HCT116 (cell line): ENCODE results near the gene PCDH9.

Experiments
- CEBPB ChIP-seq: IDR thresholded peaks from 2 replicates; pipeline ENCODE4 v1.6.1; 2012; ENCODE audit warnings: low read depth
- CTCF ChIP-seq, 3 experiments: fragments of 200-600 bp in 1 of 3; sonication (generic) in 1 of 3; IDR thresholded peaks in 2 of 3; conservative IDR thresholded peaks in 1 of 3; 2 replicates each; pipeline ENCODE4 v1.5.1; 2012 to 2017; ENCODE audit warnings: low read depth in 2 of 3, low read length in 2 of 3, antibody characterized with exemption in 1 of 3, borderline replicate concordance in 1 of 3, control low read depth in 1 of 3, mild to moderate bottlenecking in 1 of 3, mixed read lengths in 1 of 3, mixed run types in 1 of 3, moderate library complexity in 1 of 3; ENCODE audit not compliant: insufficient read depth in 1 of 3
- EGR1 ChIP-seq: IDR thresholded peaks from 2 replicates; pipeline ENCODE4 v1.6.1; 2012; ENCODE audit warnings: low read depth
- ELF1 ChIP-seq: IDR thresholded peaks from 2 replicates; pipeline ENCODE4 v1.6.1; 2012; ENCODE audit warnings: low read depth, borderline replicate concordance
- EZH2 ChIP-seq: fragments of 200-600 bp; sonication (generic); IDR thresholded peaks from 2 replicates; pipeline ENCODE4 v1.6.1; 2017; ENCODE audit warnings: antibody characterized with exemption, mixed run types
- EZH2phosphoT487 ChIP-seq: fragments of 200-600 bp; IDR thresholded peaks from 2 replicates; pipeline ENCODE4 v1.6.1; 2018; ENCODE audit warnings: antibody characterized with exemption, borderline replicate concordance
- POLR2A ChIP-seq: IDR thresholded peaks from 2 replicates; pipeline ENCODE4 v1.7.0; 2011; ENCODE audit warnings: borderline replicate concordance; ENCODE audit not compliant: insufficient read depth, insufficient read length; ENCODE audit errors: extremely low read depth
- POLR2AphosphoS5 ChIP-seq: IDR thresholded peaks from 2 replicates; pipeline ENCODE4 v1.6.1; 2011; ENCODE audit warnings: mild to moderate bottlenecking, low read depth, low read length, moderate library complexity
- RAD21 ChIP-seq: IDR thresholded peaks from 2 replicates; pipeline ENCODE4 v1.6.1; 2012; ENCODE audit warnings: low read depth, mild to moderate bottlenecking
- REST ChIP-seq: IDR thresholded peaks from 2 replicates; pipeline ENCODE4 v1.6.1; 2012; ENCODE audit warnings: low read depth
- YY1 ChIP-seq: IDR thresholded peaks from 2 replicates; pipeline ENCODE4 v1.6.1; 2011; ENCODE audit warnings: low read length, low read depth, moderate library complexity, mild to moderate bottlenecking; ENCODE audit not compliant: insufficient replicate concordance; ENCODE audit errors: extremely low read depth
- ZBTB33 ChIP-seq: IDR thresholded peaks from 2 replicates; pipeline ENCODE4 v1.6.1; 2011; ENCODE audit warnings: mild to moderate bottlenecking, low read length, moderate library complexity; ENCODE audit not compliant: insufficient replicate concordance; ENCODE audit errors: extremely low read depth
- ZFX ChIP-seq: fragments of 450-650 bp; IDR thresholded peaks from 2 replicates; pipeline ENCODE4 v1.6.1; 2017
- ZNF274 ChIP-seq: fragments of 200-500 bp; sonication (Bioruptor generic); IDR thresholded peaks from 2 replicates; pipeline ENCODE4 v1.6.1; 2014; ENCODE audit warnings: mild to moderate bottlenecking, low read depth, low read length, inconsistent platforms

- TF ChIP-seq EZH2 (no peak), EGR1 (no peak), CEBPB (no peak), ZFX (no peak), CTCF (IDR thresholded peaks at IDR 0.05 in 2 of 3, conservative IDR thresholded peaks at IDR 0.05 in 1 of 3; ENCODE audit: borderline replicate concordance in 1 of 3, insufficient read depth in 1 of 3, low read depth in 2 of 3, low read length in 2 of 3) (no peak), YY1 (no peak), REST (no peak), POLR2AphosphoS5 (no peak), EZH2phosphoT487 (no peak), RAD21 (no peak), ZNF274 (no peak), ELF1 (no peak), POLR2A (no peak), ZBTB33 (no peak)
These were observed 109.1 kb downstream of the PCDH9 start for GRCh38 chr13:67120872-67121531.
